Osteocyte (in vitro differentiated cells): ENCODE results near the gene SCGB3A1. TPM values are rescaled to one million over a fixed set of nuclear protein-coding genes. Genes with fewer than 3 reads are reported as not detected.

ENCODE experiments used
- DNase-seq: peaks from one replicate; pipeline ENCODE4 v3.0.0; 2021; ENCODE audit warnings: mixed read lengths; ENCODE audit not compliant: unreplicated experiment; ENCODE audit errors: extremely low spot score
- H3K27ac Mint-ChIP-seq: one replicate; pipeline ENCODE4 v1.8.0; 2021; ENCODE audit warnings: mild to moderate bottlenecking, mixed read lengths; ENCODE audit not compliant: unreplicated experiment
- H3K27me3 Mint-ChIP-seq: one replicate; pipeline ENCODE4 v1.8.0; 2021; ENCODE audit warnings: mixed read lengths; ENCODE audit not compliant: unreplicated experiment
- H3K36me3 Mint-ChIP-seq: one replicate; pipeline ENCODE4 v1.8.0; 2021; ENCODE audit warnings: mixed read lengths; ENCODE audit not compliant: unreplicated experiment
- H3K4me1 Mint-ChIP-seq: one replicate; pipeline ENCODE4 v1.8.0; 2021; ENCODE audit warnings: mixed read lengths; ENCODE audit not compliant: unreplicated experiment
- H3K4me3 Mint-ChIP-seq: one replicate; pipeline ENCODE4 v1.8.0; 2021; ENCODE audit warnings: mild to moderate bottlenecking, moderate library complexity, mixed read lengths; ENCODE audit not compliant: unreplicated experiment
- H3K9me3 Mint-ChIP-seq: one replicate; pipeline ENCODE4 v1.8.0; 2021; ENCODE audit warnings: mixed read lengths; ENCODE audit not compliant: unreplicated experiment
- total RNA-seq: library from RNA; stranded (reverse); gene quantifications from 2 replicates; pipeline ENCODE4 v1.2.1, GENCODE V29; 2021
- TF ChIP-seq, protein P1 (sequence below): fragments of 200-600 bp; sonication (generic); IDR thresholded peaks from 2 replicates; pipeline ENCODE4 v1.5.0; 2021; ENCODE audit warnings: antibody characterized with exemption, mild to moderate bottlenecking, moderate library complexity

The SCGB3A1 gene
- total RNA-seq, 1 donor from 2014 or later: not detected

DNA sequence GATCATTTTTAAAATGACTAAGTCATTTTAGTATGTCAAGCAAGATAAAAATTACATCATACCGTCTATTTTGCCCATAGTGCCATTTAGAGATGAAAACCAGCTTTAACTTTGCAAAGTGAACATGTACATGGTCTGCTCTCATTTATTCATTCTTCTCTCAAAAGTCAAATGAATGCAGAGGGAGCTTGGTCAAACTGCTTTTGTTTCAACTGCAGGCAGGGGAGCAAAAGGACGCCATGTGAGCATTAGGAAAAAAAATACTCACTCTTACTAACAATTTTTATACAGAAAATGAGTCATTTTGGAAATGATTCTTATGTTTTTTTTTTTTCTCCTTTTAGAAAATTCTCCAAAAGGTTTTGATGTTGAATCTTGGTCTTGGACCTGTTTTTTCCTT lies 15.7 kb downstream of the SCGB3A1 start:
- Mint-ChIP-seq H3K27ac (no peak overlapping the region), H3K4me3 (no peak overlapping the region), H3K36me3 (peaks cover 51% of the 10 kb centered on the region), H3K4me1 (no peaks in the 10 kb centered on the region), H3K9me3 (no peaks in the 10 kb centered on the region), H3K27me3 (no peaks in the 10 kb centered on the region)
- no peak for DNase-seq
- TF ChIP-seq, protein P1, sequence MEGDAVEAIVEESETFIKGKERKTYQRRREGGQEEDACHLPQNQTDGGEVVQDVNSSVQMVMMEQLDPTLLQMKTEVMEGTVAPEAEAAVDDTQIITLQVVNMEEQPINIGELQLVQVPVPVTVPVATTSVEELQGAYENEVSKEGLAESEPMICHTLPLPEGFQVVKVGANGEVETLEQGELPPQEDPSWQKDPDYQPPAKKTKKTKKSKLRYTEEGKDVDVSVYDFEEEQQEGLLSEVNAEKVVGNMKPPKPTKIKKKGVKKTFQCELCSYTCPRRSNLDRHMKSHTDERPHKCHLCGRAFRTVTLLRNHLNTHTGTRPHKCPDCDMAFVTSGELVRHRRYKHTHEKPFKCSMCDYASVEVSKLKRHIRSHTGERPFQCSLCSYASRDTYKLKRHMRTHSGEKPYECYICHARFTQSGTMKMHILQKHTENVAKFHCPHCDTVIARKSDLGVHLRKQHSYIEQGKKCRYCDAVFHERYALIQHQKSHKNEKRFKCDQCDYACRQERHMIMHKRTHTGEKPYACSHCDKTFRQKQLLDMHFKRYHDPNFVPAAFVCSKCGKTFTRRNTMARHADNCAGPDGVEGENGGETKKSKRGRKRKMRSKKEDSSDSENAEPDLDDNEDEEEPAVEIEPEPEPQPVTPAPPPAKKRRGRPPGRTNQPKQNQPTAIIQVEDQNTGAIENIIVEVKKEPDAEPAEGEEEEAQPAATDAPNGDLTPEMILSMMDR: no peak

DNA sequence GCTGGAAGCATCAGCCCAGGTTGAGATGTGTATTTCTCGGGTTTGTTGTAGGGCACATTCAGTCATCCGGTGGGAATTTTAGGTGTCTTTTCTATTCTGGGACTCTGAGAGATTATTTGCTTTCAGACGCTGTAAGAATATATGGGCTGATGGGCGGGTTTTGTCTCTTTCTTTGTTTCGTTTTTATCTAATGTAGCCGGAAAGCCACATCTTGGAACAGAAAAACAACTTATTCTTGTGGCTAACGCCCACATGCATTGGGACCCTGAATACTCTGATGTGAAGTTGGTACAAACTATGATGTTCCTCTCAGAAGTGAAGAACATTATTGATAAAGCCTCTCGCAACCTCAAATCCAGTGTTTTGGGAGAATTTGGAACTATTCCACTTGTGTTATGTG lies 22.4 kb downstream of the SCGB3A1 start:
- DNase-seq: no peak
- Mint-ChIP-seq H3K36me3 (peaks cover 59% of the 10 kb centered on the region), H3K4me3 (no peak overlapping the region), H3K27ac (no peak overlapping the region), H3K27me3 (no peaks in the 10 kb centered on the region), H3K9me3 (no peaks in the 10 kb centered on the region), H3K4me1 (no peaks in the 10 kb centered on the region)
- TF ChIP-seq, protein P1: no peak

DNA sequence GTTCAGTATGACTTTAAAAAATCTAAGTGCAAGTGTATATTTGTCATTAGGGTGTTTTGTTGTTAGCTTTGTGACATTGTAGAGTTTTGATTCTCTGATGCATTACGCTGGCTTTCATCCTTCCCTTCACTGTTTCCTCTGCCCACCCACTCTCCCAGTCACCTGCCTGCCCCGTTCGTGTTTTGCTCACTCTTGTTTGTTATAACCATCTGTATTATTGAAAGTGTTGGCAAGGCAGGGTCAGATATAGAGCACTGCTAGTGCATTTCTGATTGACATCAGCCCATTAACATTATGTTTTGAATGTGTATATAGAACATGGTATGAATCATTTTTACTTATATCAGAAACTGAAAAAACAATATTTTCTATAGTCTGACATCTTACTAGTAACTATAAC lies 27.3 kb downstream of the SCGB3A1 start:
- H3K27me3 Mint-ChIP-seq: no peaks in the 10 kb centered on the region
- DNase-seq: no peak
- peaks cover 40% of the 10 kb centered on the region for H3K36me3 Mint-ChIP-seq
- TF ChIP-seq, protein P1: no peak
- no peak overlapping the region for H3K27ac Mint-ChIP-seq
- no peaks in the 10 kb centered on the region for H3K9me3 Mint-ChIP-seq
- no peak overlapping the region for H3K4me3 Mint-ChIP-seq
- peaks cover 6% of the 10 kb centered on the region for H3K4me1 Mint-ChIP-seq

DNA sequence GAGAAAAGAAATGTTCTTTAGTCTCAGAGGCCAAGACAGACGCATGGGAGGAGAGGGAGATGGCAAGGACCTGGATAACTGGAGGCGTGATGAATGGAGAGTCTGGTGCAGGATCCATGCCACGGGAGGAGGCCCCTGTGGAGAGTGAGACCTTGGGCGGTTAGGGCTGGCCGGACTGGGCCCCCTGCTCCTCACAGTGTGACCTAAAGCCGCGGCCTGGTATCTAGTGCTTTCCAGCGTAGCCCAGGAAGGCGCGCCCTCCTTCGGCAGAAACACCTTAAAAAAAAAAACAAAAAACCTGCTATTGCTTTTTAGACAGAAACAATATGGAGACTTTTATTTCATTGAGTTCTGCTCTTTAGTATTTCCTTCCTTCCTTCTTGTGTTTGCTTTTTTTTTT lies 33.1 kb downstream of the SCGB3A1 start:
- H3K9me3 Mint-ChIP-seq: no peaks in the 10 kb centered on the region
- H3K4me3 Mint-ChIP-seq: no peak overlapping the region
- H3K36me3 Mint-ChIP-seq: peaks cover 41% of the 10 kb centered on the region
- no peaks in the 10 kb centered on the region for H3K27me3 Mint-ChIP-seq
- TF ChIP-seq, protein P1: no peak
- DNase-seq: no peak
- peaks cover 14% of the 10 kb centered on the region for H3K4me1 Mint-ChIP-seq
- no peak overlapping the region for H3K27ac Mint-ChIP-seq

DNA sequence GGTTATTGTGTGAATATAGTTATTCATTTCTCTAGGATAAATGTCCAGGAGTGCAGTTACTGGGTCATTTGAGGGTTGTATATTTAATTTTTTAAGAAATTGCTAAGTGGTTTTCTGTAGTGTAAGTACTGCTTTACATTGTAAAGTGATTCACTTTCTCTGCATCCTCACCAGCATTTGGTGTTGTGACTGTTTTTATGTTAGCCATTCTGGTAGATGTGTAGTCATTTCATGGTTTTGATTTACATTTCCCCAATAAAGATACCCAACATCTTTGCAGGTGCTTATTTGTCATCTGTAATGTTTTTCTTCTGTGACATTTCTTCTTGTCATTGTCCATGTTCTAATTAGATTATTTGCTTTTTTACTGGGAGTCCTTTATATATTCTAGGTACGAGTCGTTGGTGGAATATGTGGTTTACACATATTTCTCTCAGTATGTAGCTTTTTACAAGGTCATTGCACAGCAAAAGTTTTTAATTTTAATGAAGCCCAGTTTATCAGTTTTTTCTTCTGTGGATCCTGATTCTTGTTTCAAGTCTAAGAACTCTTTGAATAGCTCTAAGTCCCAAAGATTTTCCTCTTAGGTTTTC lies 34.0 kb downstream of the SCGB3A1 start:
- Mint-ChIP-seq H3K27ac (no peak overlapping the region), H3K4me3 (no peak overlapping the region), H3K36me3 (peaks cover 48% of the 10 kb centered on the region), H3K4me1 (peaks cover 17% of the 10 kb centered on the region), H3K9me3 (no peaks in the 10 kb centered on the region), H3K27me3 (no peaks in the 10 kb centered on the region)
- DNase-seq: no peak
- TF ChIP-seq, protein P1: no peak
